Stomach (tissue), 9 donors: ENCODE measurements around the gene TMEM151B. TPM values are rescaled to one million over a fixed set of nuclear protein-coding genes. Genes with fewer than 3 reads are reported as not detected.

Experiments used
- DNase-seq, 2 donors: peaks; one replicate each; pipeline versions ENCODE4 v3.0.0 to v3.0.0-alpha.2; 2013 to 2019
- H3K27ac ChIP-seq, 5 donors: fragments of 200-600 bp in 4 of 5; sonication (generic) in 4 of 5; one replicate each; pipeline ENCODE4 v1.5.1; 2013 to 2019; ENCODE audit warnings: mild to moderate bottlenecking in 1 of 5, moderate library complexity in 1 of 5
- H3K27me3 ChIP-seq, 3 donors: fragments of 200-600 bp; sonication (generic); one replicate each; pipeline ENCODE4 v1.5.1; 2017 to 2019; ENCODE audit warnings: mixed run types in 1 of 3
- H3K36me3 ChIP-seq, 4 donors: fragments of 200-600 bp; sonication (generic); 1 replicate in 3 of 4; 2 replicates in 1 of 4; pipeline ENCODE4 v1.5.1; 2016 to 2019
- H3K4me1 ChIP-seq, 4 donors: fragments of 200-600 bp; sonication (generic); one replicate each; pipeline ENCODE4 v1.5.1; 2016 to 2019
- H3K4me3 ChIP-seq, 4 donors: fragments of 200-600 bp; sonication (generic) in 3 of 4; one replicate each; pipeline ENCODE4 v1.5.1; 2016 to 2019; ENCODE audit warnings: mild to moderate bottlenecking in 1 of 4
- H3K9me3 ChIP-seq, 4 donors: fragments of 200-600 bp; sonication (generic); one replicate each; pipeline ENCODE4 v1.5.1; 2016 to 2019
- CTCF ChIP-seq, 7 experiments: fragments of 450-650 bp in 4 of 7; fragments of 200-600 bp in 3 of 7; sonication (generic) in 3 of 7; IDR thresholded peaks; one replicate each; pipeline ENCODE4 v1.5.1; 2016 to 2019; ENCODE audit warnings: antibody characterized with exemption in 7 of 7, control low read depth in 2 of 7, mild to moderate bottlenecking in 1 of 7
- EP300 ChIP-seq: sonication (generic); formaldehyde crosslinking; IDR thresholded peaks from one replicate; pipeline ENCODE4 v1.6.1; 2017; ENCODE audit warnings: antibody characterized with exemption
- POLR2A ChIP-seq, 4 donors: fragments of 450-650 bp; IDR thresholded peaks; one replicate each; pipeline ENCODE4 v1.6.1; 2016; ENCODE audit warnings: antibody characterized with exemption in 4 of 4, control low read depth in 2 of 4, mild to moderate bottlenecking in 1 of 4, moderate library complexity in 1 of 4
- POLR2AphosphoS5 ChIP-seq, 3 donors: sonication (generic); formaldehyde crosslinking; IDR thresholded peaks; one replicate each; pipeline ENCODE4 v1.6.1; 2016; ENCODE audit warnings: antibody characterized with exemption in 3 of 3
- WGBS, 5 donors: extraction: QIAGEN DNeasy Blood & Tissue Kit in 3 of 5; methylation state at CpG; one replicate each; pipeline versions ENCODE4 v1.1.5 to v1.1.7; 2013 to 2018; 5-methylcytosine and 5-hydroxymethylcytosine counted together
- intact Hi-C: fragments of 100-400 bp; cut with DNase I; formaldehyde crosslinking; loops from one replicate; pipeline ENCODE4 v1.15.1; 2023; ENCODE audit warnings: low total_unique reads
- polyA plus RNA-seq, 3 donors: library from polyadenylated mRNA; stranded (reverse); fragments of 200-250 nt; gene quantifications; one replicate each; pipeline ENCODE4 v1.2.3, GENCODE V29; 2013
- total RNA-seq, 5 donors: library from RNA; depleted of rRNA; stranded (reverse); fragments of >200 nt; gene quantifications; one replicate each; pipeline versions ENCODE4 v1.1.0 to v1.2.3, GENCODE V29; 2014 to 2016
- donor health status: healthy with polysubstance abuse.
- donor health status: Bipolar disorder and iron deficiency.
- donor health status: healthy.

The TMEM151B gene
- total and polyA plus RNA-seq, 8 donors: 0.12 to 0.29 (median 0.23) TPM; not detected in 4

- Histone ChIP-seq H3K36me3 (peaks cover 54 to 58% (median 57%) of the 10 kb centered on the region in 4 donors), H3K27me3 (no peaks in the 10 kb centered on the region), H3K27ac (peak overlapping the region; percentile 2 to 99 (median 97)), H3K4me3 (peak overlapping the region in 3 of 4 donors; percentile 70 to 99 (median 93)), H3K4me1 (peaks cover 38 to 73% (median 59%) of the 10 kb centered on the region in 4 donors), H3K9me3 (no peaks in the 10 kb centered on the region)
- 48 to 58% (median 52%) methylated on average over 9 of the region's 9 CpGs for WGBS, 5 donors
- no peak for DNase-seq
- intact Hi-C loops: no loop called here
- TF ChIP-seq POLR2AphosphoS5 (IDR thresholded peaks at IDR 0.05): no peak
- no peak for TF ChIP-seq CTCF (IDR thresholded peaks at IDR 0.05)
- no peak for TF ChIP-seq EP300
- TF ChIP-seq POLR2A (IDR thresholded peaks at IDR 0.05): no peak
Observed at GRCh38 chr6:44249082-44249748, 21.0 kb upstream of the TMEM151B start.

- intact Hi-C loops: no loop called here
- Histone ChIP-seq H3K9me3 (no peaks in the 10 kb centered on the region), H3K4me3 (peak overlapping the region in 2 of 4 donors; percentile 9 to 70), H3K36me3 (peaks cover 64 to 68% (median 67%) of the 10 kb centered on the region in 4 donors), H3K27me3 (no peaks in the 10 kb centered on the region), H3K27ac (peak overlapping the region in 2 of 5 donors; percentile 25 to 29), H3K4me1 (peaks cover 43 to 82% (median 66%) of the 10 kb centered on the region in 4 donors)
- no peak for TF ChIP-seq POLR2A (IDR thresholded peaks at IDR 0.05)
- no peak for DNase-seq
- WGBS, 5 donors: 54 to 68% (median 60%) methylated on average over 6 of the region's 6 CpGs
Observed at GRCh38 chr6:44250067-44250717, 20.1 kb upstream of the TMEM151B start.

- H3K4me1 ChIP-seq: peaks cover 40 to 82% (median 66%) of the 10 kb centered on the region in 4 donors
- peaks cover 66 to 73% (median 71%) of the 10 kb centered on the region in 4 donors for H3K36me3 ChIP-seq
- no peaks in the 10 kb centered on the region for H3K27me3 ChIP-seq
- TF ChIP-seq POLR2AphosphoS5 (IDR thresholded peaks at IDR 0.05) (no peak), POLR2A (IDR thresholded peaks at IDR 0.05) (no peak), EP300 (no peak), CTCF (IDR thresholded peaks at IDR 0.05) (no peak)
- peak overlapping the region in 2 of 5 donors; percentile 25 to 29 for H3K27ac ChIP-seq
- H3K4me3 ChIP-seq: peak overlapping the region in 2 of 4 donors; percentile 9 to 10
- no peak for DNase-seq
- no peaks in the 10 kb centered on the region for H3K9me3 ChIP-seq
- WGBS, 5 donors: 55 to 68% (median 63%) methylated on average over 3 of the region's 3 CpGs
- intact Hi-C loops: no loop called here
Observed at GRCh38 chr6:44250718-44251123, 19.5 kb upstream of the TMEM151B start.

GRCh38 chr6:44251576-44252524, 18.4 kb upstream of the TMEM151B start:
- no peak for TF ChIP-seq POLR2AphosphoS5 (IDR thresholded peaks at IDR 0.05)
- no peak for TF ChIP-seq EP300
- TF ChIP-seq POLR2A (IDR thresholded peaks at IDR 0.05): no peak
- TF ChIP-seq CTCF (IDR thresholded peaks at IDR 0.05): no peak
- no peak overlapping the region for H3K27ac ChIP-seq
- intact Hi-C loops: no loop called here
- H3K9me3 ChIP-seq: no peaks in the 10 kb centered on the region
- H3K36me3 ChIP-seq: peaks cover 66 to 75% (median 72%) of the 10 kb centered on the region in 4 donors
- H3K27me3 ChIP-seq: no peaks in the 10 kb centered on the region
- no peak for DNase-seq
- H3K4me3 ChIP-seq: no peak overlapping the region
- WGBS, 5 donors: 85 to 89% (median 87%) methylated on average over 14 of the region's 14 CpGs
- H3K4me1 ChIP-seq: peaks cover 48 to 89% (median 73%) of the 10 kb centered on the region in 4 donors
